Fibroblast of lung (primary cell): ENCODE measurements around the gene PKD1L1.

Source experiments
- CTCF ChIP-seq, 2 donors: IDR thresholded peaks in 1 of 2; conservative IDR thresholded peaks in 1 of 2; 1 replicate in 1 of 2; 2 replicates in 1 of 2; pipeline ENCODE4 v1.5.1; 2011 to 2012; ENCODE audit warnings: low read length in 2 of 2, control low read depth in 1 of 2, inconsistent platforms in 1 of 2, low read depth in 1 of 2, mild to moderate bottlenecking in 1 of 2
- EZH2 ChIP-seq: IDR thresholded peaks from 2 replicates; pipeline ENCODE4 v1.5.1; 2012; ENCODE audit warnings: low read length, control low read depth, mild to moderate bottlenecking; ENCODE audit errors: missing control alignments

- TF ChIP-seq CTCF (conservative IDR thresholded peaks at IDR 0.05 in 1 of 2, IDR thresholded peaks at IDR 0.05 in 1 of 2; ENCODE audit: low read depth in 1 of 2, low read length in 2 of 2) (no peak), EZH2 (no peak)
Observed at GRCh38 chr7:47956220-47956619, 8.0 kb upstream of the PKD1L1 start.
